Activated CD8-positive, alpha-beta memory T cell treated with anti-CD3 and anti-CD28 coated beads, Interleukin-2, amount 50 U/mL, for 1 hour (primary cell): ENCODE measurements around the gene SLX4.

Experiments used
- DNase-seq: peaks from one replicate; pipeline ENCODE4 v3.0.0-alpha.2; 2020; ENCODE audit errors: extremely low read depth

SLX4 gene

GRCh38 chr16:3601614-3602319, 9.6 kb downstream of the SLX4 start:
- DNase-seq = no peak

GRCh38 chr16:3599922-3600321, 11.5 kb downstream of the SLX4 start:
- DNase-seq = no peak

- DNase-seq = no peak
Measured at GRCh38 chr16:3599121-3599520, 12.3 kb downstream of the SLX4 start.

- no peak for DNase-seq
Measured at GRCh38 chr16:3598236-3598635, 13.2 kb downstream of the SLX4 start.

GRCh38 chr16:3597676-3598075, 13.7 kb downstream of the SLX4 start:
- no peak for DNase-seq

GRCh38 chr16:3597226-3597625, 14.2 kb downstream of the SLX4 start:
- no peak for DNase-seq

GRCh38 chr16:3596101-3596861, 15.1 kb downstream of the SLX4 start:
- DNase-seq = no peak

- DNase-seq = no peak
Measured at GRCh38 chr16:3595521-3596021, 15.8 kb downstream of the SLX4 start.

- DNase-seq = no peak
Measured at GRCh38 chr16:3595110-3595486, 16.3 kb downstream of the SLX4 start.

- no peak for DNase-seq
Measured at GRCh38 chr16:3594316-3595109, 16.9 kb downstream of the SLX4 start.

GRCh38 chr16:3592559-3592958, 18.8 kb downstream of the SLX4 start:
- DNase-seq = no peak

- DNase-seq = no peak
Measured at GRCh38 chr16:3591991-3592390, 19.4 kb downstream of the SLX4 start.

- DNase-seq = no peak
Measured at GRCh38 chr16:3591436-3591803, 20.0 kb downstream of the SLX4 start.

- DNase-seq = no peak
Measured at GRCh38 chr16:3590736-3591435, 20.5 kb downstream of the SLX4 start.

GRCh38 chr16:3589991-3590701, 21.3 kb downstream of the SLX4 start:
- no peak for DNase-seq

- DNase-seq = no peak
Measured at GRCh38 chr16:3589441-3589921, 21.9 kb downstream of the SLX4 start.

- DNase-seq = no peak
Measured at GRCh38 chr16:3589001-3589400, 22.4 kb downstream of the SLX4 start.

GRCh38 chr16:3587547-3588110, 23.8 kb downstream of the SLX4 start:
- DNase-seq = no peak

GRCh38 chr16:3584412-3584811, 27.0 kb downstream of the SLX4 start:
- no peak for DNase-seq

- DNase-seq = no peak
Measured at GRCh38 chr16:3583303-3584038, 27.9 kb downstream of the SLX4 start.
